ENCODE data around the gene ANKRD24. TPM values are rescaled to one million over a fixed set of nuclear protein-coding genes. Genes with fewer than 3 reads are reported as not detected.

ANKRD24 gene
- total RNA-seq, 1 experiment from 2014 or later = 2.4 TPM

DNA sequence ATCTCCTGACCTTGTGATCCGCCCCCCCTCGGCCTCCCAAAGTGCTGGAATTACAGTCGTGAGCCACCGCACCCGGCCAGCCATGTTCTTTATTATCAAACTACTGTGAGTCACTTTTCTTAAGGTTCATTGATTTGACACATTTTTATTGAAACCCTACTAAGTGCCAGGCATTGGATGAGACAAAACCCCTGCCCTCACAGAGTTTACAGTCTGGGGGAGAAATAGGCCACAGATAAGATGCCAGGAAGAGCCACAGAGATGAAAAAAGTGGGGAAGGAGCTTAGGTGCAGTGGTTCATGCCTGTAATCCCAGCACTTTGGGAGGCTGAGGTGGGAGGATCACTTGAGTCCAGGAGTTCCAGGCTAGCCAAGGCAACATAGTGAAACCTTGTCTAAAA lies 44.0 kb upstream of the ANKRD24 start:
- Histone ChIP-seq H2BK15ac (ENCODE audit: low read depth, low read length) (no peak overlapping the region), H4K20me1 (ENCODE audit: control insufficient read depth, insufficient read depth, insufficient read length) (no peaks in the 10 kb centered on the region), H3K14ac (ENCODE audit: insufficient read depth, low read length) (no peak overlapping the region), H2BK20ac (ENCODE audit: low read depth, low read length, poor library complexity, severe bottlenecking) (no peak overlapping the region), H3T11ph (ENCODE audit: low read length) (no peak overlapping the region), H3K4me1 (ENCODE audit: insufficient read depth, low read length) (no peaks in the 10 kb centered on the region; the same call in 1 of the 2 replicates), H2AK5ac (ENCODE audit: insufficient read length, low read length) (no peak overlapping the region), H3K27me3 (ENCODE audit: insufficient read depth, low read length) (no peaks in the 10 kb centered on the region), H3K9me3 (ENCODE audit: control insufficient read depth, low read depth, low read length) (no peaks in the 10 kb centered on the region), H2AFZ (ENCODE audit: low read length) (no peak overlapping the region), H3K23me2 (ENCODE audit: insufficient read length, low read depth, low read length, poor library complexity, severe bottlenecking) (no peaks in the 10 kb centered on the region), H3K79me2 (ENCODE audit: insufficient read depth, low read length) (no peaks in the 10 kb centered on the region), H2BK5ac (ENCODE audit: insufficient read length, low read length) (no peak overlapping the region), H3K27ac (ENCODE audit: insufficient read length, low read depth, low read length) (no peak overlapping the region), H3K23ac (ENCODE audit: insufficient read length, low read depth, low read length) (no peak overlapping the region), H3K4me2 (ENCODE audit: insufficient read depth, insufficient read length, low read length) (no peak overlapping the region), H2BK120ac (ENCODE audit: low read depth, low read length, poor library complexity, severe bottlenecking) (no peak overlapping the region), H3K79me1 (ENCODE audit: insufficient read depth, low read depth, low read length, poor library complexity, severe bottlenecking) (no peaks in the 10 kb centered on the region), H4K91ac (ENCODE audit: insufficient read length, low read depth, low read length) (no peak overlapping the region), H3K9ac (ENCODE audit: extremely low read depth, insufficient read length, low read length) (no peak overlapping the region), H3K56ac (ENCODE audit: insufficient read length, low read depth, low read length) (no peak overlapping the region), H3K18ac (ENCODE audit: insufficient read length, low read depth, low read length) (no peak overlapping the region), H4K5ac (ENCODE audit: insufficient read length, low read depth, low read length) (no peak overlapping the region), H3K4ac (ENCODE audit: low read depth, low read length) (no peak overlapping the region), H2BK12ac (ENCODE audit: insufficient read length, low read depth, low read length) (no peak overlapping the region), H4K8ac (replicated peaks; ENCODE audit: insufficient read length, low read depth, low read length) (no peak overlapping the region)
- Mint-ChIP-seq H3K27ac (no peak overlapping the region), H3K9me3 (no peaks in the 10 kb centered on the region; a peak in 1 of 5 replicates), H3K36me3 (ENCODE audit: insufficient read depth in 1 of 3, low read depth in 3 of 3) (no peaks in the 10 kb centered on the region), H3K4me3 (no peak overlapping the region), H3K4me1 (peaks cover 2 to 8% of the 10 kb centered on the region in 2 experiments; a peak in 3 of 4 replicates), H3K27me3 (ENCODE audit: low read depth) (peaks cover 13% of the 10 kb centered on the region)
- no peak for DNase-seq
- no CpG with 5 or more reads among the region's 5 CpGs for WGBS (ENCODE audit: extremely low coverage, insufficient read length, low lambda C conversion rate)
- TF ChIP-seq, protein P1, sequence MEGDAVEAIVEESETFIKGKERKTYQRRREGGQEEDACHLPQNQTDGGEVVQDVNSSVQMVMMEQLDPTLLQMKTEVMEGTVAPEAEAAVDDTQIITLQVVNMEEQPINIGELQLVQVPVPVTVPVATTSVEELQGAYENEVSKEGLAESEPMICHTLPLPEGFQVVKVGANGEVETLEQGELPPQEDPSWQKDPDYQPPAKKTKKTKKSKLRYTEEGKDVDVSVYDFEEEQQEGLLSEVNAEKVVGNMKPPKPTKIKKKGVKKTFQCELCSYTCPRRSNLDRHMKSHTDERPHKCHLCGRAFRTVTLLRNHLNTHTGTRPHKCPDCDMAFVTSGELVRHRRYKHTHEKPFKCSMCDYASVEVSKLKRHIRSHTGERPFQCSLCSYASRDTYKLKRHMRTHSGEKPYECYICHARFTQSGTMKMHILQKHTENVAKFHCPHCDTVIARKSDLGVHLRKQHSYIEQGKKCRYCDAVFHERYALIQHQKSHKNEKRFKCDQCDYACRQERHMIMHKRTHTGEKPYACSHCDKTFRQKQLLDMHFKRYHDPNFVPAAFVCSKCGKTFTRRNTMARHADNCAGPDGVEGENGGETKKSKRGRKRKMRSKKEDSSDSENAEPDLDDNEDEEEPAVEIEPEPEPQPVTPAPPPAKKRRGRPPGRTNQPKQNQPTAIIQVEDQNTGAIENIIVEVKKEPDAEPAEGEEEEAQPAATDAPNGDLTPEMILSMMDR (conservative IDR thresholded peaks at IDR 0.05) = no peak

Data from H9 (cell line).